Effector memory CD4-positive, alpha-beta T cell (primary cell): ENCODE data around the gene DGCR2.

ENCODE experiments used
- DNase-seq, 3 donors: peaks; one replicate each; pipeline ENCODE4 v3.0.0-alpha.2; 2020
- H3K27ac ChIP-seq: 2 replicates; pipeline ENCODE4 v1.7.0; 2013; ENCODE audit warnings: mild to moderate bottlenecking, low read length, moderate library complexity; ENCODE audit not compliant: insufficient read depth, poor library complexity, severe bottlenecking
- H3K27me3 ChIP-seq: replicated peaks from 2 replicates; pipeline ENCODE4 v1.7.0; 2013; ENCODE audit warnings: mild to moderate bottlenecking, low read length; ENCODE audit not compliant: insufficient read depth, control insufficient read depth, poor library complexity, severe bottlenecking
- H3K36me3 ChIP-seq: 2 replicates; pipeline ENCODE4 v1.7.0; 2013; ENCODE audit warnings: mild to moderate bottlenecking, low read length, moderate library complexity; ENCODE audit not compliant: control insufficient read depth, insufficient read depth
- H3K4me1 ChIP-seq: 2 replicates; pipeline ENCODE4 v1.7.0; 2013; ENCODE audit warnings: low read length, mild to moderate bottlenecking; ENCODE audit not compliant: control insufficient read depth, insufficient read depth, poor library complexity, severe bottlenecking
- H3K4me3 ChIP-seq: 2 replicates; pipeline ENCODE4 v1.7.0; 2013; ENCODE audit warnings: low read length, low read depth, mild to moderate bottlenecking; ENCODE audit not compliant: insufficient read depth, poor library complexity, severe bottlenecking
- H3K9me3 ChIP-seq: 2 replicates; pipeline ENCODE4 v1.7.0; 2013; ENCODE audit warnings: mild to moderate bottlenecking, low read length, moderate library complexity; ENCODE audit not compliant: control insufficient read depth

DGCR2 gene

GRCh38 chr22:19062139-19062942, 59.9 kb downstream of the DGCR2 start:
- no peak overlapping the region for H3K27ac ChIP-seq
- H3K9me3 ChIP-seq: no peaks in the 10 kb centered on the region
- no peaks in the 10 kb centered on the region for H3K4me1 ChIP-seq
- H3K4me3 ChIP-seq: no peak overlapping the region
- H3K36me3 ChIP-seq: peaks cover 97% of the 10 kb centered on the region
- no peak for DNase-seq
- no peaks in the 10 kb centered on the region for H3K27me3 ChIP-seq

GRCh38 chr22:19061471-19062138, 60.6 kb downstream of the DGCR2 start:
- no peak overlapping the region for H3K27ac ChIP-seq
- H3K27me3 ChIP-seq: no peaks in the 10 kb centered on the region
- no peaks in the 10 kb centered on the region for H3K9me3 ChIP-seq
- no peak for DNase-seq
- H3K4me3 ChIP-seq: no peak overlapping the region
- H3K4me1 ChIP-seq: no peaks in the 10 kb centered on the region
- peaks cover 97% of the 10 kb centered on the region for H3K36me3 ChIP-seq

DNA sequence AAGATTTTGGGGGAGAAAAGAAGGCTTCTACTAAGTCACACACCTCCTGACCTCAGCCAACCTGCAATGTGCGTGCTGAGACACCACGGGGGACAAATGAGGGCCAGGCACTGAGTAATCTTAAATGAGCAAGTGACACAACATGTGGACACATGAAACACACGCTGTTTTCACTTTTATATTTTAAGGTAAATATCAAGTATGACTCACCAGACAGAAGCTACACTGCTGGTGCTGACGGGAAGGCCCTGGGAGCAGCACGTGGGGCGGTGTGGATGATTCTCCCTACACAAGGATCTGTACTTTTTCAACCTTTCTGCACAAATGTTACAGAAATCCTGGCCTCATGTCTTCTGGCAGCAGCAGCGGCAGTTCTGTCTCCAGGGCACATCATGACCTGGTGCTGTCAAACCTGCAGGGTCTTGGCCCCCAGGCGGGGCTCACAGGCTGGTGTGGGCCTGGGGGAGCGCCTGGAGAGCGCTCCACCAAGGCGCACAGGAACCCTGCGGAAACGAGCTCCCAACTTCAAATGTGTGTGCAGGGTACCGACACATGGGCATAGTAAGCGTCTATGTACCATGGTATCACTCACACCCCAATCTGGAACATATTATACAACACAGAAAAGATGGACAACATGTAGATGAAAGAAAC, 61.7 kb downstream of the DGCR2 start:
- Histone ChIP-seq H3K36me3 (peaks cover 97% of the 10 kb centered on the region), H3K27ac (no peak overlapping the region), H3K9me3 (no peaks in the 10 kb centered on the region), H3K4me1 (no peaks in the 10 kb centered on the region), H3K27me3 (no peaks in the 10 kb centered on the region), H3K4me3 (no peak overlapping the region)
- no peak for DNase-seq

DNA sequence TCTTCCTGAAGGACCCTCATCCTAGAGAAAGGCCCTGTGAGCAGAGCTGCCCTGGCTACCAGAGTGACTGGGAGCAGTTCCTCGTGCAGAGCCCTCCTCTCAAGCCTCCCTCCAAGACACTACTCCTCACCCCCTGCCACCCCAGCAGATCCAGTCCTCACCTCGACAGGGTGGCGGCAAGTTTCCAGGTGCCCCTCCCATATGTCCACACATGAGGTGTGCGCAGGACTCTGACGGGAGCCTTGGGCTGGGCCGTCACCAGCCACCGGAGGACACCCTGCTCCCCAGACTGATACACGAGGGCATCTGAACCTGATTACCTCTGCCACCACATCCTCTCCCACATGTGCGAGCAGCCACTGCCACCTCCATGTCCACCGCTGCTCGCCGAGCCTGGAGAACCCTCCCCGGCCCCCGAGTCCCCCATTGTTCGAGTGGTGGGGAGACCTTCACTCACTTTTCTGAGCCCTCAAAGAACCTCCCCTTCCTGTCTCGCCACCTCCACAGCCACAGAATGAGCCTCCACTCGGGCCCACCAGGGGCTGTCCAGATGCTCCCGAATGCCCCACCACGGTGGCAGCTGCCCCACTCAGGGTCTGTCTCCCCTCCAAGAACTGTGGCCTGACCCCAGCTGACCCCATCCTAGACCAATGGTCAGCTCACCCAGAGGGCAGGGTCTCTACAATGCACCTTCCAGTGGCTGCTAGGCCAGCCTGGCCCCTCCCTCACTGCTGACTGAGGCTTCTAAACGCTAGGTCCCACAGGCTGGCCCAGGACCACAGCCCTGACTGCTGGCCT, 62.5 kb downstream of the DGCR2 start:
- Histone ChIP-seq H3K4me1 (no peaks in the 10 kb centered on the region), H3K27me3 (no peaks in the 10 kb centered on the region), H3K4me3 (no peak overlapping the region), H3K9me3 (no peaks in the 10 kb centered on the region), H3K27ac (no peak overlapping the region), H3K36me3 (peaks cover 92% of the 10 kb centered on the region)
- no peak for DNase-seq

GRCh38 chr22:19058713-19059451, 63.3 kb downstream of the DGCR2 start:
- Histone ChIP-seq H3K4me1 (no peaks in the 10 kb centered on the region), H3K4me3 (no peak overlapping the region), H3K27ac (no peak overlapping the region), H3K9me3 (no peaks in the 10 kb centered on the region), H3K36me3 (peaks cover 84% of the 10 kb centered on the region), H3K27me3 (no peaks in the 10 kb centered on the region)
- no peak for DNase-seq

- no peaks in the 10 kb centered on the region for H3K27me3 ChIP-seq
- peaks cover 81% of the 10 kb centered on the region for H3K36me3 ChIP-seq
- DNase-seq: no peak
- no peaks in the 10 kb centered on the region for H3K4me1 ChIP-seq
- no peaks in the 10 kb centered on the region for H3K9me3 ChIP-seq
- H3K4me3 ChIP-seq: no peak overlapping the region
- H3K27ac ChIP-seq: no peak overlapping the region
Measured at GRCh38 chr22:19057999-19058491, 64.2 kb downstream of the DGCR2 start.

- Histone ChIP-seq H3K9me3 (no peaks in the 10 kb centered on the region), H3K4me1 (no peaks in the 10 kb centered on the region), H3K27me3 (no peaks in the 10 kb centered on the region), H3K27ac (no peak overlapping the region), H3K4me3 (no peak overlapping the region), H3K36me3 (peaks cover 77% of the 10 kb centered on the region)
- DNase-seq: no peak
Measured at GRCh38 chr22:19057539-19057938, 64.7 kb downstream of the DGCR2 start.

DNA sequence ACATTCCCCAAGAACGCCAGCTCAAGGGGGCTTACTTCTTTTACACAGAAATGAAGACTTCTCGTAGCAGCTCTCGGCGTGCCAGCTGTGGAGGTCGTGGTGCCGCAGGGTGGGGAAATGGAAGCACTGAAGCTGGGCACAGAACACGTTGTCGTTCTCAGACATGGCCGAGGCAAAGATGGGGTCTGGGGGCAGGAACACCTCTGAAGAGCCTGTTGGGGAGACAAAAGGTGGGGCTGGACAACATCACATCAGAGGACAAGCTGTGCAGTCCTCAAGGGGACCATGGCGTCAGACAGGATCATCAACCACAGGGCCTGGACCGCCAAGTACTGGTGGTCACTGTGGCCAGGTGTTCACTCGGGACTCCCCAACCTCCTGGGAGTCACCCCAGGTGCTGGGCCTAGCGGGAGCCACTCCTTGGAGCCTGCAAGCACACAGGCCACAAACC, 65.2 kb downstream of the DGCR2 start:
- Histone ChIP-seq H3K4me1 (no peaks in the 10 kb centered on the region), H3K36me3 (peaks cover 71% of the 10 kb centered on the region), H3K27me3 (no peaks in the 10 kb centered on the region), H3K4me3 (no peak overlapping the region), H3K27ac (no peak overlapping the region), H3K9me3 (no peaks in the 10 kb centered on the region)
- no peak for DNase-seq

DNA sequence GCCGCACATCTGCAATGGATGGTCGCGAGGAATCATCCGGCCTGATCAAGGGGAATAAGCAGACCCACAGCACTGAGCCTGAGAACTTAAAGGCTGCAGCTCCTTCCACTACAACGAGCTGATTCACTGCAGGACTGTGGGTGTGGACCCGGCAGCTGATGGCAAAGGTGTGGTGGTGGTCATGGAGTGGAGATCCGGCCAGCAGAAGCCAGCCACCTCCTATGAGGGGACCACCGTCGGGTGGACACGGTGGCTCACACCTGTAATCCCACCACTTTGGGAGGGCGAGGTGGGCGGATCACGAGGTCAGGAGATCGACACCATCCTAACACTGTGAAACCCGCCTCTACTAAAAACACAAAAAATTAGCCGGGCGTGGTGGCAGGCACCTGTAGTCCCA, 66.4 kb downstream of the DGCR2 start:
- no peak overlapping the region for H3K27ac ChIP-seq
- no peaks in the 10 kb centered on the region for H3K4me1 ChIP-seq
- H3K36me3 ChIP-seq: peaks cover 64% of the 10 kb centered on the region
- no peaks in the 10 kb centered on the region for H3K27me3 ChIP-seq
- no peak for DNase-seq
- no peaks in the 10 kb centered on the region for H3K9me3 ChIP-seq
- H3K4me3 ChIP-seq: no peak overlapping the region
